Measurements from ENCODE around the gene SRPK2.

GRCh38 chr7:105112440-105113418 lies 276.0 kb downstream of the SRPK2 start:
- TF ChIP-seq CTCF (IDR thresholded peaks at IDR 0.05) = no peak
- TF ChIP-seq EP300 (IDR thresholded peaks at IDR 0.05) = no peak
- no peak for TF ChIP-seq POLR2A (IDR thresholded peaks at IDR 0.05)

Measured in ovary (tissue), 3 donors.